H1 (cell line): ENCODE results near the gene ACOT2. TPM values are rescaled to one million over a fixed set of nuclear protein-coding genes. Genes with fewer than 3 reads are reported as not detected.
"Not testable (repeated sequence)": the region's sequence is repeated elsewhere in the genome, so short reads cannot be mapped to it uniquely, and the experiment has no call there.

Experiments
- CTCF ChIA-PET: fragments of 300-600 bp; sonication (Branson Sonifier 250); formaldehyde crosslinking; loops from one replicate; lab custom pipeline; 2021; ENCODE audit not compliant: partially characterized antibody; lab: Charles Lee
- POLR2A ChIA-PET: fragments of 300-600 bp; sonication (Branson Sonifier 250); formaldehyde crosslinking; loops from one replicate; lab custom pipeline; 2021; ENCODE audit warnings: inconsistent platforms; ENCODE audit not compliant: partially characterized antibody; lab: Charles Lee
- DNase-seq, 2 experiments: peaks; one replicate each; pipeline versions ENCODE4 v3.0.0 to v3.0.0-alpha.2; 2010 to 2022; ENCODE audit warnings: low spot score in 2 of 2, low read depth in 1 of 2, mixed read lengths in 1 of 2
- FAIRE-seq: peaks from 2 replicates; lab custom pipeline; 2011; peaks lifted over from hg19 to GRCh38; lab: Jason Lieb, UNC
- H2AFZ ChIP-seq: 2 replicates; pipeline ENCODE4 v1.8.1; 2012; ENCODE audit warnings: low read length, inconsistent platforms
- H2AK5ac ChIP-seq: 2 replicates; pipeline ENCODE4 v1.6.1; 2013; ENCODE audit warnings: low read depth, low read length
- H2BK120ac ChIP-seq: replicated peaks from 2 replicates; pipeline ENCODE3; 2013; ENCODE audit warnings: low read depth, low read length, inconsistent platforms
- H2BK12ac ChIP-seq: 2 replicates; pipeline ENCODE4 v1.6.1; 2013; ENCODE audit warnings: low read depth, low read length
- H2BK15ac ChIP-seq: 2 replicates; pipeline ENCODE4 v1.6.1; 2013; ENCODE audit warnings: low read length
- H2BK20ac ChIP-seq: 2 replicates; pipeline ENCODE4 v1.6.1; 2013; ENCODE audit warnings: low read length
- H2BK5ac ChIP-seq: 2 replicates; pipeline ENCODE4 v1.6.1; 2013; ENCODE audit warnings: low read depth, low read length
- H3K14ac ChIP-seq: 2 replicates; pipeline ENCODE4 v1.6.1; 2013; ENCODE audit warnings: inconsistent platforms; ENCODE audit not compliant: insufficient read length
- H3K18ac ChIP-seq: 2 replicates; pipeline ENCODE4 v1.6.1; 2013; ENCODE audit warnings: low read length; ENCODE audit errors: extremely low read depth
- H3K23ac ChIP-seq: 2 replicates; pipeline ENCODE4 v1.6.1; 2013; ENCODE audit warnings: inconsistent platforms; ENCODE audit not compliant: insufficient read length
- H3K23me2 ChIP-seq: 2 replicates; pipeline ENCODE4 v1.6.1; 2013; ENCODE audit warnings: low read depth, low read length
- H3K27ac ChIP-seq: 2 replicates; pipeline ENCODE4 v1.6.1; 2011; ENCODE audit warnings: low read depth, low read length, inconsistent platforms
- H3K27me3 ChIP-seq, 4 experiments: replicated peaks in 1 of 4; 1 replicate in 1 of 4; 2 replicates in 3 of 4; pipeline versions ENCODE4 v1.6.1 to v1.8.1; 2011 to 2013; ENCODE audit warnings: low read length in 3 of 4, mild to moderate bottlenecking in 3 of 4, inconsistent platforms in 2 of 4, mixed read lengths in 2 of 4, moderate library complexity in 1 of 4; ENCODE audit not compliant: control insufficient read depth in 3 of 4, insufficient read depth in 3 of 4; ENCODE audit errors: extremely low read depth in 1 of 4
- H3K36me3 ChIP-seq, 4 experiments: 2 replicates each; pipeline versions ENCODE4 v1.6.1 to v1.8.1; 2011 to 2013; ENCODE audit warnings: mild to moderate bottlenecking in 4 of 4, low read length in 3 of 4, moderate library complexity in 2 of 4, control low read depth in 1 of 4, inconsistent platforms in 1 of 4; ENCODE audit not compliant: insufficient read depth in 4 of 4, control insufficient read depth in 2 of 4
- H3K4ac ChIP-seq: replicated peaks from 2 replicates; pipeline ENCODE3; 2013; ENCODE audit warnings: low read length, low read depth, mixed read lengths, inconsistent platforms; ENCODE audit not compliant: insufficient read length
- H3K4me1 ChIP-seq, 4 experiments: replicated peaks in 1 of 4; 1 replicate in 1 of 4; 2 replicates in 3 of 4; pipeline versions ENCODE4 v1.6.1 to v1.8.1; 2011 to 2013; ENCODE audit warnings: low read length in 3 of 4, inconsistent platforms in 2 of 4, mixed read lengths in 1 of 4; ENCODE audit not compliant: insufficient read depth in 4 of 4, control insufficient read depth in 3 of 4
- H3K4me2 ChIP-seq, 2 experiments: 2 replicates each; pipeline versions ENCODE4 v1.6.1 to v1.8.1; 2011 to 2013; ENCODE audit warnings: low read depth in 2 of 2, low read length in 2 of 2, control low read depth in 1 of 2, inconsistent platforms in 1 of 2, mild to moderate bottlenecking in 1 of 2; ENCODE audit not compliant: insufficient read depth in 1 of 2
- H3K4me3 ChIP-seq, 4 experiments: fragments of 200-600, 300-600 bp in 1 of 4; sonication (generic), shearing (Covaris generic), sonication (Bioruptor Twin) in 1 of 4; 2 replicates each; pipeline versions ENCODE4 v1.5.1 to v1.8.1; 2011 to 2016; ENCODE audit warnings: low read length in 4 of 4, low read depth in 3 of 4, control low read depth in 2 of 4, inconsistent platforms in 2 of 4, mild to moderate bottlenecking in 2 of 4, mixed read lengths in 1 of 4, moderate library complexity in 1 of 4; ENCODE audit not compliant: insufficient read depth in 2 of 4; ENCODE audit errors: extremely low read depth in 1 of 4
- H3K56ac ChIP-seq: replicated peaks from 2 replicates; pipeline ENCODE3; 2013; ENCODE audit warnings: low read depth, mild to moderate bottlenecking, mixed read lengths, low read length, inconsistent platforms; ENCODE audit not compliant: insufficient read length
- H3K79me1 ChIP-seq: 2 replicates; pipeline ENCODE4 v1.6.1; 2013; ENCODE audit warnings: low read depth, low read length, control low read depth
- H3K79me2 ChIP-seq, 2 experiments: 2 replicates each; pipeline versions ENCODE4 v1.6.1 to v1.8.1; 2012 to 2013; ENCODE audit warnings: low read length in 2 of 2, mild to moderate bottlenecking in 2 of 2, inconsistent platforms in 1 of 2; ENCODE audit not compliant: insufficient read depth in 2 of 2, control insufficient read depth in 1 of 2
- H3K9ac ChIP-seq, 4 experiments: replicated peaks in 1 of 4; 1 replicate in 1 of 4; 2 replicates in 3 of 4; pipeline versions ENCODE4 v1.6.1 to v1.8.1; 2011 to 2013; ENCODE audit warnings: low read depth in 3 of 4, low read length in 3 of 4, control low read depth in 2 of 4, mild to moderate bottlenecking in 2 of 4, moderate library complexity in 2 of 4, inconsistent platforms in 1 of 4; ENCODE audit errors: extremely low read depth in 1 of 4
- H3K9me3 ChIP-seq, 2 experiments: 2 replicates each; pipeline versions ENCODE4 v1.6.1 to v1.8.1; 2012 to 2013; ENCODE audit warnings: mild to moderate bottlenecking in 2 of 2, moderate library complexity in 2 of 2, control low read depth in 1 of 2, inconsistent platforms in 1 of 2, low read depth in 1 of 2, low read length in 1 of 2, mixed read lengths in 1 of 2; ENCODE audit not compliant: insufficient read depth in 2 of 2
- H4K20me1 ChIP-seq, 2 experiments: replicated peaks in 1 of 2; 2 replicates each; pipeline versions ENCODE3 to v1.8.1; 2011 to 2013; ENCODE audit warnings: inconsistent platforms in 2 of 2, low read length in 2 of 2, mild to moderate bottlenecking in 1 of 2; ENCODE audit not compliant: insufficient read depth in 2 of 2, control insufficient read depth in 1 of 2
- H4K5ac ChIP-seq: 2 replicates; pipeline ENCODE4 v1.6.1; 2013; ENCODE audit warnings: low read length, low read depth, mixed read lengths, inconsistent platforms; ENCODE audit not compliant: insufficient read length
- H4K8ac ChIP-seq: 2 replicates; pipeline ENCODE4 v1.8.0; 2013; ENCODE audit warnings: mild to moderate bottlenecking, moderate library complexity, low read length, inconsistent platforms; ENCODE audit not compliant: insufficient read depth; ENCODE audit errors: extremely low read depth
- H4K91ac ChIP-seq: replicated peaks from 2 replicates; pipeline ENCODE3; 2013; ENCODE audit warnings: low read length, mixed read lengths, inconsistent platforms; ENCODE audit not compliant: insufficient read length
- ASH2L ChIP-seq: fragments of 200-600, 300-600 bp; sonication (generic); IDR thresholded peaks from one replicate; pipeline ENCODE4 v1.7.1; 2017; ENCODE audit warnings: low read length
- HDAC2 ChIP-seq, 2 experiments: fragments of 300-600 bp in 1 of 2; sonication (generic) in 1 of 2; IDR thresholded peaks; 2 replicates each; pipeline ENCODE4 v1.6.1; 2011 to 2012; ENCODE audit warnings: low read depth in 2 of 2, low read length in 2 of 2, mild to moderate bottlenecking in 2 of 2, moderate library complexity in 2 of 2, borderline replicate concordance in 1 of 2, inconsistent platforms in 1 of 2
- JUND ChIP-seq: IDR thresholded peaks from 2 replicates; pipeline ENCODE4 v1.6.1; 2011; ENCODE audit warnings: mild to moderate bottlenecking, improper control_type of control experiment, low read length
- POLR2A ChIP-seq, 2 experiments: IDR thresholded peaks; 1 replicate in 1 of 2; 2 replicates in 1 of 2; pipeline ENCODE4 v1.6.1; 2011; ENCODE audit warnings: low read depth in 2 of 2, low read length in 2 of 2, mild to moderate bottlenecking in 2 of 2; ENCODE audit errors: control extremely low read depth in 1 of 2
- SIN3A ChIP-seq, 2 experiments: IDR thresholded peaks in 1 of 2; conservative IDR thresholded peaks in 1 of 2; 2 replicates each; pipeline ENCODE4 v1.6.1; 2011 to 2012; ENCODE audit warnings: low read length in 2 of 2, improper control_type of control experiment in 1 of 2, low read depth in 1 of 2, mild to moderate bottlenecking in 1 of 2
- TAF1 ChIP-seq: IDR thresholded peaks from 2 replicates; pipeline ENCODE4 v1.6.1; 2011; ENCODE audit warnings: mild to moderate bottlenecking, low read depth, low read length
- TBP ChIP-seq: IDR thresholded peaks from 2 replicates; pipeline ENCODE4 v1.6.1; 2011; ENCODE audit warnings: low read depth, low read length, improper control_type of control experiment
- WGBS, 2 experiments: shearing (Covaris generic) in 1 of 2; methylation state at CpG; one replicate each; pipeline versions ENCODE4 v1.1.6 to v1.1.7; 2013 to 2015; ENCODE audit warnings: low lambda C conversion rate in 2 of 2, mixed read lengths in 2 of 2, inconsistent platforms in 1 of 2, low coverage in 1 of 2, missing lambda C conversion rate in 1 of 2; ENCODE audit not compliant: insufficient replicate concordance in 2 of 2, insufficient coverage in 1 of 2, insufficient read length in 1 of 2; ENCODE audit errors: extremely low coverage in 1 of 2, missing lambda C conversion rate in 1 of 2; 5-methylcytosine and 5-hydroxymethylcytosine counted together
- polyA plus RNA-seq, 7 experiments: library from polyadenylated mRNA; depleted of rRNA in 3 of 7; stranded (reverse) in 5 of 7; unstranded in 2 of 7; fragments of >200 nt in 5 of 7; fragments of 200-250 nt in 2 of 7; gene quantifications; 1 replicate in 5 of 7; 2 replicates in 1 of 7; 4 replicates in 1 of 7; pipeline versions ENCODE4 v1.2.1 to v1.2.3, GENCODE V29; 2011 to 2013; ENCODE audit warnings: missing spikeins in 2 of 7, mixed read lengths in 2 of 7
- total RNA-seq: library from RNA; stranded (reverse); fragmentation: NEBNext Ultra II Directional; extraction: Animal tissue kit (Norgen Biotek cat#: 25700); gene quantifications from 2 replicates; pipeline ENCODE4 v1.2.1, GENCODE V29; 2021
- TF ChIP-seq, protein P1 (sequence below): IDR thresholded peaks from 2 replicates; pipeline ENCODE4 v1.6.1; 2012; ENCODE audit warnings: inconsistent platforms
- TF ChIP-seq, protein P2 (sequence below): IDR thresholded peaks from 2 replicates; pipeline ENCODE4 v1.6.1; 2012; ENCODE audit warnings: inconsistent platforms

The ACOT2 gene
- total and polyA plus RNA-seq, 2 of the 8 experiments (the other 6 are each of a cell fraction or from before 2014, with no cell fraction given) = 5.8 to 5.9 TPM

DNA sequence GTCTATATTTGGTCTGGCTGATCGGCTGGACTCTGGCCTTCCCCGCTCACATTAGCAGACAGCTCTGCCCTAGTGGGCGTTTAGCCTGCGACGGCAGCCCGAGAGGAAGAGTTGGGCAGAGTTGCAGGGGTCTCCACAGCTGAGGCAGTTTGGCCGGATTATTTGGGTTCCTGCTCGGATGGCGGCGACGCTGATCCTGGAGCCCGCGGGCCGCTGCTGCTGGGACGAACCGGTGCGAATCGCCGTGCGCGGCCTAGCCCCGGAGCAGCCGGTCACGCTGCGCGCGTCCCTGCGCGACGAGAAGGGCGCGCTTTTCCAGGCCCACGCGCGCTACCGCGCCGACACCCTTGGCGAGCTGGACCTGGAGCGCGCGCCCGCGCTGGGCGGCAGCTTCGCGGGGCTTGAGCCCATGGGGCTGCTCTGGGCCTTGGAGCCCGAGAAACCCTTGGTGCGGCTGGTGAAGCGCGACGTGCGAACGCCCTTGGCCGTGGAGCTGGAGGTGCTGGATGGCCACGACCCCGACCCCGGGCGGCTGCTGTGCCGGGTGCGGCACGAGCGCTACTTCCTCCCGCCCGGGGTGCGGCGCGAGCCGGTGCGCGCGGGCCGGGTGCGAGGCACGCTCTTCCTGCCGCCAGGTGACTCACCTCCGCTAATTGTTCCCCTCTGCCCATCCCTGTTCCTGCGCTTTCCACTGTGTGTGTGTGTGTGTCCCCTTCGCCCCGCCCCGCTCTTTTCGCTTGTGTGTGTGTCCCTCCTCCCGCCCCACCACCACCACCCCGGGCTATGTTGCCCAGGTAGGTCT, 31.6 kb upstream of the ACOT2 start:
- H3K36me3 ChIP-seq, H3K79me2 ChIP-seq, H3K79me1 ChIP-seq, H3K14ac ChIP-seq, H3K56ac ChIP-seq, H3K4ac ChIP-seq, H4K20me1 ChIP-seq, H3K4me1 ChIP-seq, H2BK20ac ChIP-seq, H3K23me2 ChIP-seq, H3K23ac ChIP-seq, H2BK15ac ChIP-seq, H2AK5ac ChIP-seq, H3K27me3 ChIP-seq, H3K9me3 ChIP-seq: not testable (repeated sequence)
- CTCF ChIA-PET = interaction anchor here (0.6 to 9.2 kb wide), 12 partner anchors 8 to 146 kb away, joined by 3 to 72 read pairs (median 3); no protein-coding TSS in a partner anchor
- H2BK12ac ChIP-seq = peak overlapping the region; percentile 75; the same call in 1 of the 2 replicates
- FAIRE-seq (peak; percentile 84), DNase-seq (peak; percentile 58 to 78)
- H2BK120ac ChIP-seq = peak overlapping the region; percentile 28
- H4K91ac ChIP-seq = peak overlapping the region; percentile 65
- WGBS, 2 experiments = 8% methylated on average over 7 of the region's 84 CpGs; no CpG with 5 or more reads in 1 of the 2 experiments
- H4K5ac ChIP-seq = peak overlapping the region; percentile 83
- POLR2A ChIA-PET = interaction anchor here (1.4 to 1.8 kb wide), 4 partner anchors 11 to 46 kb away, joined by 5 to 8 read pairs (median 6); partner anchors contain the start of genes ACOT2 and RIOX1
- peak overlapping the region; percentile 68 to 90 for H3K4me2 ChIP-seq
- peak overlapping the region; percentile 86; the same call in 1 of the 2 replicates for H4K8ac ChIP-seq
- H3K4me3 ChIP-seq = peak overlapping the region; percentile 46 to 63 (median 54)
- H2AFZ ChIP-seq = peak overlapping the region; percentile 96; the same call in 1 of the 2 replicates
- peak overlapping the region; percentile 90 for H3K18ac ChIP-seq
- H3K9ac ChIP-seq = peak overlapping the region; percentile 62 to 80 (median 72); a peak in 6 of 7 replicates
- H3K27ac ChIP-seq = peak overlapping the region; percentile 73
- H2BK5ac ChIP-seq = peak overlapping the region; percentile 60; the same call in 1 of the 2 replicates
- TF ChIP-seq HDAC2 (IDR thresholded peaks at IDR 0.05; ENCODE audit: borderline replicate concordance in 1 of 2, low read depth in 2 of 2, low read length in 2 of 2) (0 out of 4 replicates have a peak, but pooled peaks of 1 of the 2 experiments have one; percentile 43), JUND (peak; percentile 68; the same call in 1 of the 2 replicates), TAF1 (peak; percentile 36; the same call in 1 of the 2 replicates), TBP (peak; percentile 19; the same call in 1 of the 2 replicates), POLR2A (IDR thresholded peaks at IDR 0.05; ENCODE audit: control extremely low read depth in 1 of 2, low read depth in 2 of 2, low read length in 2 of 2) (peak in 1 of 2 experiments; percentile 63; a peak in 2 of 3 replicates), ASH2L (peak; percentile 67), SIN3A (conservative IDR thresholded peaks at IDR 0.05 in 1 of 2, IDR thresholded peaks at IDR 0.05 in 1 of 2; ENCODE audit: low read depth in 1 of 2, low read length in 2 of 2) (0 out of 4 replicates have a peak, but pooled peaks of 1 of the 2 experiments have one; percentile 31)
- TF ChIP-seq, protein P1, sequence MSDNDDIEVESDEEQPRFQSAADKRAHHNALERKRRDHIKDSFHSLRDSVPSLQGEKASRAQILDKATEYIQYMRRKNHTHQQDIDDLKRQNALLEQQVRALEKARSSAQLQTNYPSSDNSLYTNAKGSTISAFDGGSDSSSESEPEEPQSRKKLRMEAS = peak; percentile 86
- TF ChIP-seq, protein P2, sequence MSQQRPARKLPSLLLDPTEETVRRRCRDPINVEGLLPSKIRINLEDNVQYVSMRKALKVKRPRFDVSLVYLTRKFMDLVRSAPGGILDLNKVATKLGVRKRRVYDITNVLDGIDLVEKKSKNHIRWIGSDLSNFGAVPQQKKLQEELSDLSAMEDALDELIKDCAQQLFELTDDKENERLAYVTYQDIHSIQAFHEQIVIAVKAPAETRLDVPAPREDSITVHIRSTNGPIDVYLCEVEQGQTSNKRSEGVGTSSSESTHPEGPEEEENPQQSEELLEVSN = peak; percentile 86
